ENCODE measurements around the gene FHOD3.
"Not testable (repeated sequence)": the region's sequence is repeated elsewhere in the genome, so short reads cannot be mapped to it uniquely, and the experiment has no call there.

FHOD3 gene

GRCh38 chr18:36335476-36336279 is 38.2 kb downstream of the FHOD3 start:
- in situ Hi-C loops (cut with MboI; ENCODE audit: low pct_unique_long_range_greater_than_20kb, low sequenced_read_pairs): no loop called here
- DNase-seq: no peak

- DNase-seq: no peak
- in situ Hi-C loops (cut with MboI; ENCODE audit: low pct_unique_long_range_greater_than_20kb, low sequenced_read_pairs): no loop called here
Measured at GRCh38 chr18:36337679-36338402, 40.3 kb downstream of the FHOD3 start.

- in situ Hi-C loops (cut with MboI; ENCODE audit: low pct_unique_long_range_greater_than_20kb, low sequenced_read_pairs): no loop called here
- no peak for DNase-seq
Measured at GRCh38 chr18:36338403-36338933, 41.0 kb downstream of the FHOD3 start.

- no peak for DNase-seq
- in situ Hi-C loops (cut with MboI; ENCODE audit: low pct_unique_long_range_greater_than_20kb, low sequenced_read_pairs): no loop called here
Measured at GRCh38 chr18:36340246-36340645, 42.7 kb downstream of the FHOD3 start.

GRCh38 chr18:36341944-36342343 is 44.4 kb downstream of the FHOD3 start:
- no peak for DNase-seq
- in situ Hi-C loops (cut with MboI; ENCODE audit: low pct_unique_long_range_greater_than_20kb, low sequenced_read_pairs): no loop called here

GRCh38 chr18:36348331-36348730 is 50.8 kb downstream of the FHOD3 start:
- no peak for DNase-seq
- in situ Hi-C loops (cut with MboI; ENCODE audit: low pct_unique_long_range_greater_than_20kb, low sequenced_read_pairs): no loop called here

- DNase-seq: no peak
- in situ Hi-C loops (cut with MboI; ENCODE audit: low pct_unique_long_range_greater_than_20kb, low sequenced_read_pairs): no loop called here
Measured at GRCh38 chr18:36348971-36349417, 51.5 kb downstream of the FHOD3 start.

- in situ Hi-C loops (cut with MboI; ENCODE audit: low pct_unique_long_range_greater_than_20kb, low sequenced_read_pairs): no loop called here
- DNase-seq: no peak
Measured at GRCh38 chr18:36349552-36349951, 52.0 kb downstream of the FHOD3 start.

- in situ Hi-C loops (cut with MboI; ENCODE audit: low pct_unique_long_range_greater_than_20kb, low sequenced_read_pairs): no loop called here
- DNase-seq: no peak
Measured at GRCh38 chr18:36350251-36350651, 52.7 kb downstream of the FHOD3 start.

- DNase-seq: no peak
- in situ Hi-C loops (cut with MboI; ENCODE audit: low pct_unique_long_range_greater_than_20kb, low sequenced_read_pairs): no loop called here
Measured at GRCh38 chr18:36350839-36351469, 53.4 kb downstream of the FHOD3 start.

- no peak for DNase-seq
- in situ Hi-C loops (cut with MboI; ENCODE audit: low pct_unique_long_range_greater_than_20kb, low sequenced_read_pairs): no loop called here
Measured at GRCh38 chr18:36352384-36352783, 54.9 kb downstream of the FHOD3 start.

GRCh38 chr18:36354989-36355388 is 57.5 kb downstream of the FHOD3 start:
- in situ Hi-C loops (cut with MboI; ENCODE audit: low pct_unique_long_range_greater_than_20kb, low sequenced_read_pairs): no loop called here
- DNase-seq: no peak

GRCh38 chr18:36355511-36355910 is 58.0 kb downstream of the FHOD3 start:
- no peak for DNase-seq
- in situ Hi-C loops (cut with MboI; ENCODE audit: low pct_unique_long_range_greater_than_20kb, low sequenced_read_pairs): no loop called here

- in situ Hi-C loops (cut with MboI; ENCODE audit: low pct_unique_long_range_greater_than_20kb, low sequenced_read_pairs); DNase-seq: not testable (repeated sequence)
Measured at GRCh38 chr18:36356741-36357140, 59.2 kb downstream of the FHOD3 start.

GRCh38 chr18:36358141-36358540 is 60.6 kb downstream of the FHOD3 start:
- in situ Hi-C loops (cut with MboI; ENCODE audit: low pct_unique_long_range_greater_than_20kb, low sequenced_read_pairs): no loop called here
- DNase-seq: no peak

GRCh38 chr18:36360256-36360909 is 62.9 kb downstream of the FHOD3 start:
- no peak for DNase-seq
- in situ Hi-C loops (cut with MboI; ENCODE audit: low pct_unique_long_range_greater_than_20kb, low sequenced_read_pairs): no loop called here

GRCh38 chr18:36364911-36365624 is 67.6 kb downstream of the FHOD3 start:
- in situ Hi-C loops (cut with MboI; ENCODE audit: low pct_unique_long_range_greater_than_20kb, low sequenced_read_pairs): no loop called here

GRCh38 chr18:36365836-36366775 is 68.6 kb downstream of the FHOD3 start:
- in situ Hi-C loops (cut with MboI; ENCODE audit: low pct_unique_long_range_greater_than_20kb, low sequenced_read_pairs): no loop called here
- no peak for DNase-seq

More at GRCh38 chr18:36364911-36365624, 67.6 kb downstream of the FHOD3 start:
- no peak for DNase-seq

All from KBM-7 (cell line).